ENCODE data around the gene PPOX.

Gene PPOX

GRCh38 chr1:161165742-161166668 is at the start of gene PPOX:
TSS of gene PPOX (plus strand) at chr1:161166426. CDS start at chr1:161166848, 422 bp downstream.
- peak; percentile 96 to 100 (median 98) for DNase-seq
- intact Hi-C loops (cut with DNase I) = no loop called here

DNA sequence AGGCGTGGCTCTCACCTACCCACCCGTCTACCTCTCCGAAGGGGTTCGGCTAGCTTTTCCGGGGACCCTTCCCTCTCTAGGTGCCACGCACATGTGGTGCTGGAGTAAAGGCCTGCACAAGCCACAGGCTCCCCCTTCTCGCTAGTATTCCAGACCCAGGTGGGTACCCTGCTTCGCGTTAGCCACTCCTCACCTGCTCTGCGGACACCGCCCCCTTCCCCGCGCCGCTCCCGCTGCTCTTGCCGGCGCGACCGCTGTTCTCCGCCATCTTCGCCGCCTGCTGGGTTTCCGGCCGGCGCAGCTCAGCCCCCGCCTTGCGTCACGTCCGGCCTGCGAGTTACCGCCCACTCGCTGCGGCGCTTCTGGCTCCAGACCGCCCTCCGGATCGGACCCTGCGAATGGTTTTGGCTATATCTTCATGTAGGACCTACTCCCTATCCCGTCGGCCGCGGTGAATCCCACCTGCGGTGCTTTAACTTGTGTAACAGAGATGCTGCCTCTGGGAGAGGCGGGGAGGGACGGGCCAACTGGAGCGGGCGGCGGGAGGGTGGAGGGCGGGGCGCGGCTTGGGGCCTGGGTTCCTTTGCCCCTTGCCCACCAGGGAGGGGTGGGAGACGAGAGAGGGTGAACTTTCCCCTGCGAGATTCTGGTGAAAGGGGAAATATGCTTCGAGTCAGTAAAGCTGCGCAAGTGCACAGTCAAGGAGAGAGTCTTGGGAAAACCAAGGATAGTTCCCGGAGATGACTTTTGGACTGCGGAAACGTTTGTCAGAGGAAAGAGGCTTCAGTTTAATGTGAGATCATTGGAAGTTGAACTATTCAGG is 48.3 kb upstream of the PPOX start, which contains the start of the genes NIT1 and PFDN2:
TSS of gene NIT1 (plus strand) at position 347 of the 823 bp plus-strand sequence. CDS start at position 419, 72 bp downstream.
TSS of gene PFDN2 (minus strand) at position 279 of the 823 bp plus-strand sequence. CDS start at position 268, 11 bp downstream.
- intact Hi-C loops (cut with DNase I) = loop anchor here (2.0 to 5.0 kb wide), 2 partner anchors 15 to 71 kb away; partner anchors contain the start of genes DEDD and USF1
- DNase-seq = peak; percentile 79 to 98 (median 88)

DNA sequence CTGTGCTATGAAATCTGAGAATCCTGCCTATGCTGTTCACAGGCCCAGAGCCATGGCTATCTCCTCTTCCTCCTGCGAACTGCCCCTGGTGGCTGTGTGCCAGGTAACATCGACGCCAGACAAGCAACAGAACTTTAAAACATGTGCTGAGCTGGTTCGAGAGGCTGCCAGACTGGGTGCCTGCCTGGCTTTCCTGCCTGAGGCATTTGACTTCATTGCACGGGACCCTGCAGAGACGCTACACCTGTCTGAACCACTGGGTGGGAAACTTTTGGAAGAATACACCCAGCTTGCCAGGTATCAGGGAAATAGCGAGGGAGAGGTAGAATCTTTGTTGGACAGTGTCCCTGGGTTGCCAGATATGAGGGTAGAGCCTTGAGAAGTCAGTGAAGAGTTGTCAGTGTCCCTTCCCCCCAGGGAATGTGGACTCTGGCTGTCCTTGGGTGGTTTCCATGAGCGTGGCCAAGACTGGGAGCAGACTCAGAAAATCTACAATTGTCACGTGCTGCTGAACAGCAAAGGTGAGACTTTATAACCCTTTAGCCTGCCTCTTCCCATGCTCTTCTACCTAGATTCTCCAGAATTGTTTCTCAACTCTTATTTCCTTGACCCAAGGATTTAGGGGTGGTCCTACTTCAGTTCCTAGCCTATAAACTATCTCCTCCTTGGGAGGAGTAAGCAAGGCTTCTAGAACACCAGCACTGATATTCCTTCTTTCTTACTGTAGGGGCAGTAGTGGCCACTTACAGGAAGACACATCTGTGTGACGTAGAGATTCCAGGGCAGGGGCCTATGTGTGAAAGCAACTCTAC is 46.9 kb upstream of the PPOX start:
- peak in 1 of 10 donors; percentile 82 for DNase-seq

GRCh38 chr1:161121042-161121650 is 45.1 kb upstream of the PPOX start:
- no peak for DNase-seq
- intact Hi-C loops (cut with DNase I) = no loop called here

More for the DNA sequence above, 46.9 kb upstream of the PPOX start:
- intact Hi-C loops (cut with DNase I) = loop anchor here (2.0 to 5.0 kb wide), 2 partner anchors 14 to 72 kb away; partner anchors contain the start of genes DEDD and USF1

DNA sequence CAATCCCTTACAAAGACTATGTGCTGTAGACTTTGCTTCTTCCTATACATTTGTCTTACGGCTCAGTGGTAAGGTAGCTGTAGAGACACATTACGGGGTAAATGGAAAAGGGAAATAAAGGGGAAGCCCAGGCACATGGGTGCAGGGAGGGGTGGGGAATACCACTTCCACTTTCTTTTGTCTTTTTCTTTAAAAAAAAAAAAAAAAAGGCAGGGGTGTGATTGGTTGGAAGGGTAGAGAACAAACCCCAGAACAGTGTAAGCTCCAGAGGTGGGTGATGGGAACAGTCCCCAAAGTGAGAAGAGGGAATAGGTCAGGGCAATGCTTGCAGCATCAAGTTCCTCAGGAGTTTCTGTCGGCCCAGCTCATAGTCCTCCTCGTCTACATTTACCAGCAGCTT is 44.4 kb upstream of the PPOX start:
- intact Hi-C loops (cut with DNase I) = no loop called here
- no peak for DNase-seq

DNA sequence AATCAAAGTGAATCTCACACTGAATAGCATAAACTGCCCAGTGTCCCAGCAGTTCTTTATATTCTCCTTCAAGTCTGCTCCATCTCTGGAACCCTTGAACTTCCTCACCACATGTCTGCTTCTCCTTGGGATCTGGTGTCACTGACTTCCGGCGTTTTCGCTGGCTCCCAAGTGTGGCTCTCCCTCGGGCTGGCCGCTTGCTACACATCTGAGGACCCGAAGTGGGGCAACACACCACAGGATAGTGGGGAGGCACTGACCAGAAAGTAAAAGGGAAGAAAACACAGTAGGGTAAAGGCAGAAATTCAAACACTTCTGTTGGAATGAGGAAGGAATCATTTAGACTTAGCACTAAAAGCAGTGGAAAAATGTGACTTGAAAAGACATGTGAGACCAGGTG is 43.3 kb upstream of the PPOX start:
- intact Hi-C loops (cut with DNase I) = no loop called here

DNA sequence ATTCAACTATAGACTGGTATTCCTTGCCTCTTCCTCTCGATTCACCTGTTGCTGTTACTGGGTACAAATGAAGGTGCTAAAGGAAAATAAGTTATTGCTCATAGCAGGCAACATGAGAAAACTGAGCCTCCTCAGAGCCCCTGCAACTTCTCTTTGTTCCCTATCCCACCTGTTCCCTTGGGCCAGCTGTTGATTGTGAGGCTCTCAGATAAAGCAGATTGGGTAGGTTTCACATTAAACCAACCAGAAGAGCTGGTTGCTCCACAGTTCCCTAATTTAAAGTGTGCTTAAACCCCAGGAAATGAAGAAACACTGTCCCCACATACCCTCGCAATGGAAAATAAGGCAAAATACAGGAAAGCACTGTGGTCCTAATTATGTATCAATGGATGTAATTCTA is 38.6 kb upstream of the PPOX start:
- no peak for DNase-seq
- intact Hi-C loops (cut with DNase I) = no loop called here

More for the DNA sequence above, 43.3 kb upstream of the PPOX start:
- DNase-seq = no peak

DNA sequence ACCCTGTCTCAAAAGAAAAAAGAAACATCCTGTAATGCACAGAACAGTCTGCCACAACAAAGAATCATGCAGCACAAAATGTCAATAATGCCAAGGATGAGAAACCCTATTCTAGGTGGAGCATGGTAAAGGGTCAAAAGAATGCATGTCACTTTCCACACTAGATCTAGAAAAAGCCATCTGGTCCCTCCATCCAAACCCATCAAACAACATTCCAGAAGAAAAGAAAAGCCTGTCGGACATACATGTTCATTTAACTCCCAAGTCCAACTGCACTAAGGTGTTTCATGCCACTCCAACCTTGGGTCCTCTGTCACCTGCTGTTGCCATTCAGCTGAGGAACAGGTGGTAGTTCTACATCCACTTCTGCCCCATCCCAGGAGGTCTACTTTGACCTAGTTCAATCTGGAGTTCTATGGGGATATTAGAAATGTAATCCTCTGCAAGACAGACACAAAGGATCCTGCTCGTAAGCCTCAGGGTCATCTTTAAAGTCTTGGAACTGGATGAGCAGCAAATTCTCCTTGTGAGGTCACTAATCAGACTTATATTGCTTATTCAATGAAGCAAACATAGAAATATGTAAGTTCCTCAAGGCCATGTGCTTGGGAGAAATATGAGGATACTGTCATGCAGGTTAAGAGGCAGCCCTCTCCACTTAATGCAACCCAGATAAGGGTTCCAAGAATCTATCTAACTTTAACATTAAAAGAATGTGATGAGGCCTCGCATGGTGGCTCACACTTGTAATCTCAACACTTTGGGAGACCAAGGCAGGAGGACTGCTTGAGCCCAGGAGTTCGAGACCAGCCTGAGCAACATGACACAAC is 37.4 kb upstream of the PPOX start:
- intact Hi-C loops (cut with DNase I) = no loop called here
- DNase-seq = peak in 1 of 10 donors; percentile 14

DNA sequence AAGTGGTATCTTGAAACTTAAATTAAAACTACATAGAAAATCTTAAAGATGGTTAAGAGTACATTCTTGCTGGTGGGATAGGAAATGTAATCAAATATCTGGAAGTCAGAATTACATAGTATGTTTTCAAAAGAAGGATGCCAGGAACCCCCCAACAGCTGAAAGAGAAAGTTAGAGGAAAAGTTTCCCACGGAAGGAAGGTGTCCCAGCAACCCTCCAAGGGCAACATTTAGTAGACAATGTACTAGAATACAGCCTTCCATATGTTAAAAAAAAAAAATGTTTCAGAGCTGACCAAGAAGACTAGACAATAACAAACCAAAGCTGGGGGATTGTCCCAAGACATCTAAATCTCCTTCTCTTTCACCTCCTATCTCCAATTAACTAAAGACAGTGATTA is 36.0 kb upstream of the PPOX start:
- intact Hi-C loops (cut with DNase I) = loop anchor here (5.0 kb wide), 2 partner anchors 33 to 83 kb away; partner anchors contain the start of genes KLHDC9 and USF1
- DNase-seq = no peak

DNA sequence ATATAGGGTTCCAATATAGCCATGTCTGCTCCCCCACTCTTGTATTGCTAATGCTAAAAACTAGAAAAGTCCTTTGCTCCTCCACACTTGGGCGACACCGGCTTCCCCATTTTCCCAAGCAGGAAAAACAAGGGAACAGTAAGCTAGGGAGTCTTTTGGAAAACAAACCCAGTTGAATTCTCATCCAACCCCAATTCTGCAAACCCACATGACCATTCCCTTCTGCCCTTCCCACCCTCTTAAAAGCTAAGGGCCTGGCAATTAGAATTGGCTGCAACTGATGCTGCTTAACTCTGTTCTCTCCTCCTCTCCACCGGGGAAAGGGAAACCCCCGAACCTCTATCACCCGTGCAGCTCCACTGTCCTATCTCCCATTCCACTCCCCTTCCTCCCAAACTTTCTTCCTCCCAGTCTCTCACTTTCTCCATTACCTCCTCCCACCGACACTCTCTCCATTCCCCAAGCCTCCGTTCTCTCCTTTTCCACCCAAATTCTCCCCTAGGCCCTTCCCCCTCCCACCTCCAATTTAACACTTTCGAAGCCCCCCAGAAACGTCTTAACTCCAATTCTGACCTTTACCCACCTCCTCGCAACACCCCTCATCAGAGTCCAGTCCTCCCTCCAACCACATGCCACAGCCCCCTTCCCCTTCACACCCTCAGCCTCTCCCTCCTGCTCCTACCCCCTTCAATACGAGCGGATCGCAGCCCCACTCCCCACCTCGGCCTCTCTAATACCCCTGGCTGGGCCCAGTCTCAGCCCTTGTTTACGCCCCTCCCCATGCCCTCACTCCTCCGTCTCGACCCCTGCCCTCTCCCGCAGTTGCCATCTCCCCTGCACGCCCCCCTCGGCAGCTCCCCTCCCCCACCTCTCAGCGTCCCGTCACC is 34.5 kb upstream of the PPOX start:
- peak in 1 of 10 donors; percentile 5 for DNase-seq
- intact Hi-C loops (cut with DNase I) = loop anchor here (2.0 to 5.0 kb wide), 3 partner anchors 13 to 84 kb away; partner anchors contain the start of genes KLHDC9, NIT1, PFDN2 and USF1

DNA sequence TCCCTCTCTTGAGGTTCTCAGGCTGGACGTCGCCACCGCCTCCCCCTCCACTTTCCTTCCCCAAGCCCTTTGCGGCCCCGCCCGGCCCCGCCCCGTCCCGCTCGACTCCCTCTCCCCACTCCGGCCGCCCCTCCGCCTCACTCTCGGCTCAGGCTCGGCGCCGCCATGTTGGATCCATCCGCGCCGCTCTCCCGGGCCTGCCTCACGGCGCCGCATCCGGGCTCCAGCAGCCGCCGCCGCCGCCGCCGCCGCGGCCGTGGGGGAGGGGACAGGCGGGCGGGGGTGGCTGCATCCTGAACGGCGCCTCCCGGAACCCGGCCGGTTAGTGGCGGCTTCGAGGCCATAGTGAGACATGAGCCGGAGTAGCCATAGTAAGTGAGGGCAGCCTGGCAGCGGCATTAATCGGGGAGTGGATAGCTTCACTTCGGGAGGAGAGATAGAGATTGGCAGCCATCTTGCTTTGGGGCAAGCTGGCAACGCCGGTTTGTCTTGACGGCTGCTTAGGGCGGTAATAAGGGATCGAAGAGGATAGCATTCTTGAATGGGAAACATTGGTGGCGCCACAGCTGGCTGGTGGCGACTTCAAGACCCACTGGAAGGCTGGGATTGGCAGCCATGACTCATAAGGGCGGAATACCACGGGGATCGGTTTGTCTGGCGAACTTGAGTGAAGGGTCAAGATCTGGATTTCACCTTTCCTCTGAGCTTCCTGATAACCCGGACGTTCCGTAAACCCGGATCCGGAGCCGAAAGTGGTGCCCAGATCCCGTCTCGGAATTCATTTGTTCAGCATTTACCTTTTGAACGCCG is 33.6 kb upstream of the PPOX start, which contains the start of gene DEDD:
TSS of gene DEDD (minus strand) at position 258 of the 810 bp plus-strand sequence. CDS start 8,205 bp downstream, outside the sequence.
- DNase-seq = peak; percentile 85 to 99 (median 90)
- intact Hi-C loops (cut with DNase I) = loop anchor here (1.0 to 5.0 kb wide), 4 partner anchors 14 to 85 kb away; partner anchors contain the start of genes KLHDC9, NIT1, PFDN2 and UFC1

DNA sequence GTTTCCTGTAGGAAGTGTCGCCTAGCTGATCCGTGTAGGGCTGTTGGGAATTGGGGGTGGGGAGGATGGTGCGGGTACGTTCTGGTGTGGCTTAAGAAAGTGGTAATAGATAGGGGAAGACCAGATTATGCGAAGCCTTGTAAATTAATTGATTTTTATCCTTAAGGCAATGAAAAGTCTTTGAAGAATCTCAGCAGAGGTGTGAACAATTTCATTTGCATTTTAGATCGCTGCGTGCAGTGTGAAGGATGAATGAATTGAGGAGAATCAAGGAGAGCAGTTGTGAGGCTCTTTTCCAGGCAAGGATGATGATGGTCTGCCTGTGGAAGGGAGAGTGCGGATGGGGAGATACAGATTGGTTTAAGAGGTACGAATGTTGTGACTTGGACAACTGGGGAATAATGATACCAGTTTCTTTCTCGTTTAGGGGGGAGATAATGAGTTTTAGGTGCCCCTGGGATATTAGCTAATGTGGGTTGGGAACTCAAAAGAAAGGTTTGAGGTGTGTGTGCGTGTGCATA is 32.9 kb upstream of the PPOX start:
- intact Hi-C loops (cut with DNase I) = loop anchor here (1.0 to 5.0 kb wide), 4 partner anchors 14 to 86 kb away; partner anchors contain the start of genes KLHDC9, NIT1, PFDN2 and UFC1

GRCh38 chr1:161137881-161138280 is 28.3 kb upstream of the PPOX start:
- DNase-seq = peak in 1 of 10 donors; percentile 8

More for the DNA sequence above, 32.9 kb upstream of the PPOX start:
- DNase-seq = no peak

GRCh38 chr1:161138431-161138830 is 27.8 kb upstream of the PPOX start:
- no peak for DNase-seq
- intact Hi-C loops (cut with DNase I) = no loop called here

More at GRCh38 chr1:161137881-161138280, 28.3 kb upstream of the PPOX start:
- intact Hi-C loops (cut with DNase I) = no loop called here

- no peak for DNase-seq
- intact Hi-C loops (cut with DNase I) = no loop called here
Observed at GRCh38 chr1:161139766-161140165, 26.5 kb upstream of the PPOX start.
